Measurements from ENCODE around the gene TRIM33. TPM values are rescaled to one million over a fixed set of nuclear protein-coding genes. Genes with fewer than 3 reads are reported as not detected.

The TRIM33 gene
- total and polyA plus RNA-seq, 2 of the 13 experiments (the other 11 are each of a cell fraction or from before 2014, with no cell fraction given): 35.5 to 42.2 TPM

DNA sequence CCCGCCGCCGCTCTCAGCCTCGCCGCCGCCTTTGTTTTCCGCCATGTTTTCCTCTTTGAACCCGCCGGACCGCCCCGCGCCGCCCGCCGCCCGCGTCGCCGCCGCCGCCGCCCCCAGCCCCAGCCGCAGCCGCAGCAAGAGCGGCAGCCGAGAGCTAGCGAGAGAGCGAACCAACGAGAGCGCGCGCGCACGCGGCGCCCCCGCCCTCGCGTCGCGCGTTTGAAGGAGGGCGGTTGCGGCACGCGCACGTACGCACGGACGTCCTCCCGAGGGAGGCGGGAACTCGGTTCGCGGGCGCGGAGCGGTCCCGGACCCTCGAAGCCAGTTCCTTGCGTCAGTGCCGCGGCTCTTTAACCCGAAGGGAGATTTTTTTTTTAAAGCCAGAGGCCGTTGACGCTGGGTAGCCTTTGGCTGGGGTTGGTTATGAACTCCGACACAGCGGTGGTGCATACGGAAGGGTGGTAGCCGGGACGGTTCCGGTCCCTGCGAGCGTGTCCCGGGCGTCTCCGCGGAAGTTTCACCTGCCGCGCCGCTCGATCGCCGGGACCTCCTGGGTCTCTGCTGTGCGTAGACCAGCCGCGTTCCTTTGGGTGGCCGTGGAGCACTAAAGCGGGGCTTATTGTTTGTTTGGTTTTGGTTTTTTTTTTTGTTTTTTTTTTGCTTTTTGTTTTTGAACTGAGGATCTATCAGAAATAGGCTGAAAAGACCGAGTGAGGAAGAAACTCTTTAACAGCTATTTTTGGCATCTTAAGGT is at the start of gene TRIM33 (continued):
- TF ChIP-seq, protein P1, sequence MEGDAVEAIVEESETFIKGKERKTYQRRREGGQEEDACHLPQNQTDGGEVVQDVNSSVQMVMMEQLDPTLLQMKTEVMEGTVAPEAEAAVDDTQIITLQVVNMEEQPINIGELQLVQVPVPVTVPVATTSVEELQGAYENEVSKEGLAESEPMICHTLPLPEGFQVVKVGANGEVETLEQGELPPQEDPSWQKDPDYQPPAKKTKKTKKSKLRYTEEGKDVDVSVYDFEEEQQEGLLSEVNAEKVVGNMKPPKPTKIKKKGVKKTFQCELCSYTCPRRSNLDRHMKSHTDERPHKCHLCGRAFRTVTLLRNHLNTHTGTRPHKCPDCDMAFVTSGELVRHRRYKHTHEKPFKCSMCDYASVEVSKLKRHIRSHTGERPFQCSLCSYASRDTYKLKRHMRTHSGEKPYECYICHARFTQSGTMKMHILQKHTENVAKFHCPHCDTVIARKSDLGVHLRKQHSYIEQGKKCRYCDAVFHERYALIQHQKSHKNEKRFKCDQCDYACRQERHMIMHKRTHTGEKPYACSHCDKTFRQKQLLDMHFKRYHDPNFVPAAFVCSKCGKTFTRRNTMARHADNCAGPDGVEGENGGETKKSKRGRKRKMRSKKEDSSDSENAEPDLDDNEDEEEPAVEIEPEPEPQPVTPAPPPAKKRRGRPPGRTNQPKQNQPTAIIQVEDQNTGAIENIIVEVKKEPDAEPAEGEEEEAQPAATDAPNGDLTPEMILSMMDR (CRISPR knock-in tag; IDR thresholded peaks at IDR 0.05): 0 out of 2 replicates have a peak, but pooled peaks have one; percentile 5
- TF ChIP-seq MLX (CRISPR knock-in tag; IDR thresholded peaks at IDR 0.05) (peak; percentile 39; the same call in 1 of the 2 replicates), ZKSCAN1 (IDR thresholded peaks at IDR 0.05; ENCODE audit: low read length) (no peak), ZNF142 (CRISPR knock-in tag; IDR thresholded peaks at IDR 0.05) (peak; percentile 51; the same call in 1 of the 2 replicates), ASH2L (IDR thresholded peaks at IDR 0.05; ENCODE audit: insufficient read length, low read depth, low read length) (peak; percentile 92), MAZ (IDR thresholded peaks at IDR 0.05; ENCODE audit: borderline replicate concordance, low read depth, low read length) (peak; percentile 97), MAZ (CRISPR knock-in tag; IDR thresholded peaks at IDR 0.05; ENCODE audit: low read depth) (peak; percentile 98), SMAD3 (CRISPR knock-in tag; IDR thresholded peaks at IDR 0.05) (peak; percentile 49; the same call in 1 of the 2 replicates), TOPORS (CRISPR knock-in tag; IDR thresholded peaks at IDR 0.05) (no peak), ZKSCAN8 (CRISPR knock-in tag; IDR thresholded peaks at IDR 0.05; ENCODE audit: borderline replicate concordance) (peak; percentile 51; the same call in 1 of the 2 replicates), ATAD3A (CRISPR knock-in tag; IDR thresholded peaks at IDR 0.05) (no peak), ZNF367 (CRISPR knock-in tag; IDR thresholded peaks at IDR 0.05; ENCODE audit: borderline replicate concordance) (no peak; the same call in 1 of the 2 replicates), ATF6 (CRISPR knock-in tag; conservative IDR thresholded peaks at IDR 0.05) (no peak), ZNF143 (CRISPR knock-in tag; IDR thresholded peaks at IDR 0.05) (no peak), ZNF44 (CRISPR knock-in tag; IDR thresholded peaks at IDR 0.05) (no peak), GATA4 (IDR thresholded peaks at IDR 0.05; ENCODE audit: borderline replicate concordance, low read depth) (peak; percentile 45; the same call in 1 of the 2 replicates), SALL1 (CRISPR knock-in tag; IDR thresholded peaks at IDR 0.05) (peak; percentile 93)
- TF ChIP-seq, protein P2, sequence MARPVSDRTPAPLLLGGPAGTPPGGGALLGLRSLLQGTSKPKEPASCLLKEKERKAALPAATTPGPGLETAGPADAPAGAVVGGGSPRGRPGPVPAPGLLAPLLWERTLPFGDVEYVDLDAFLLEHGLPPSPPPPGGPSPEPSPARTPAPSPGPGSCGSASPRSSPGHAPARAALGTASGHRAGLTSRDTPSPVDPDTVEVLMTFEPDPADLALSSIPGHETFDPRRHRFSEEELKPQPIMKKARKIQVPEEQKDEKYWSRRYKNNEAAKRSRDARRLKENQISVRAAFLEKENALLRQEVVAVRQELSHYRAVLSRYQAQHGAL (CRISPR knock-in tag; IDR thresholded peaks at IDR 0.05; ENCODE audit: not compliant biosample characterization): no peak
